Head of caudate nucleus (tissue), 42 donors: Measurements from ENCODE around the gene TPK1.

ENCODE experiments used
- DNase-seq, 42 donors: peaks; one replicate each; pipeline versions ENCODE4 v3.0.0 to v3.0.0-alpha.2; 2020 to 2021; ENCODE audit warnings: mixed read lengths in 7 of 42
- intact Hi-C: fragments of 100-400 bp; cut with DNase I; formaldehyde crosslinking; loops from one replicate; pipeline ENCODE4 v1.15.0; 2022

TPK1 gene

DNA sequence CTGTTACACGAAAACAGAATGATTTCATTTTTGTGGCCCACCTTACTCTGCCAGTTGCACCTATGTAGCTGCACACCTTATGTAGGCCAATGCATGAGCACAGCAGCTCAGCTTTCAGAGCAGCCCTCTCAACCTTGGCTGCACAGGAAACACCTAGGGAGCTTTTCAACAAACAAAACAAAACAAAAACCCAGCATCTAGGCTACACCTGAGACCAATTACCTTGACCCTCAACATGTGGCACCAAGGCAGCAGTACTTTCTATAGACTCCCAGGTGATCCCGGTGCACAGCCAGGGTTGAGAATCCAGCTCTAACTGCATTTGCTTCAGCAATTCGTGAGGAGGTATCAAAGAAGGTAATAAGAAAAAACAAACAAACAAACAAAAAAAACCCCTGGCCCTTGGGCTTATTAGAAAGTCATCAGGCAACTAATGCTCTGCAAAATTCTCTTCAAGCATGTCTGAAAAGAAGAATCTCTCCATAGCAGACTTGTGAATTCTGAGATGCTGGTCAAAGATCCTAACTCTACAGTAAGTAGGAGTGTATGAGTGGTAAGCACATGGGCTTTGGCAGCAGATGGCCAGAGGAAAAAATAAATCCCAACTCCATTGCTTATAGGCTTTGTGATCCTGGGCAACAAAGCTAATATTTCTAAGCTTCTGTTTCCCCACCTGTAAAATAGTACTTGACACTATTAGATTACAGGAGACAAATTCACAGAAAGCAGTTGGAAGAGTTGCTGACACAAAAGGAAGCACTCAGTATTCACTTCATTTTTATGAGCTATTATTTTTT lies 318.9 kb downstream of the TPK1 start:
- intact Hi-C loops = no loop called here
- DNase-seq = no peak

DNA sequence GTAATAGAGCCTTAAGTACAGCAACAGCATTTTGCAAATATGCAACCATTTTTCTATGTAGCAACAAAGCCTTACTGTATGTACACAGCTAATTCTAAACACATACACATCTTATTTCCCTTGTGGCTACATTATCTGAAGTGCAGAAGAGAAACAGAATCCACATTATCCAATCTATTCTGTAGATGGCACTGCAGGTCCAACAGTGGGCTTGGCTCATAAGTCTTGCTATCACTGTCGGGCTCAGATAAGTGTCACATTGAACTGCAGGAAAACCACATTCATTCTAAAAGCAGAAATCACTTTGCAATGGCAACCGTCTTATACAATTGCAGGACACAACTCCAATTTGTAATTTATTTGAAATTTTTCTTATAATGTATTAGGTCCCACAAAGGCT lies 322.5 kb downstream of the TPK1 start:
- DNase-seq = peak in 26 of 42 donors; percentile 13 to 83 (median 38)
- intact Hi-C loops = no loop called here

DNA sequence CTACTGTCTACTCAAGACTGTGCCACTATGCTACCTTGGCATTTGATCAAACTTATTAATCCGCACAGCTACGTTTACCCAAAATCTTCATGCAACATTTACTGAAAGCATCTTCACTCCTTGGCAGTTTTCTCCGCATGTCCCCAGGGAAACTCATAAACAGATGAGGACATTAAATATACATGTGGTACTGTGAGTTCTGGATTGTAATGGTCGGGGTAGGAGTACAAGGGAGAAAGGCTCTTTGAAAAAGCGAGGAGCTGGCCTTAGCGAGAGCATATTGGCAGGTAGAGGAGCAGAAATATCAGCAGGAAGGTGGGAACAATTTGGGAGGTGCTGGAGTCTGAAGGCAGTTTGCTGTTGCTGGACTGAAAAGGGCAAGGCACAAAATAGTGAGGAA lies 325.2 kb downstream of the TPK1 start:
- intact Hi-C loops = no loop called here
- DNase-seq = no peak

- intact Hi-C loops = no loop called here
- DNase-seq = peak in 18 of 42 donors; percentile 3 to 67 (median 22)
Observed at GRCh38 chr7:144508702-144509101, 327.2 kb downstream of the TPK1 start.

DNA sequence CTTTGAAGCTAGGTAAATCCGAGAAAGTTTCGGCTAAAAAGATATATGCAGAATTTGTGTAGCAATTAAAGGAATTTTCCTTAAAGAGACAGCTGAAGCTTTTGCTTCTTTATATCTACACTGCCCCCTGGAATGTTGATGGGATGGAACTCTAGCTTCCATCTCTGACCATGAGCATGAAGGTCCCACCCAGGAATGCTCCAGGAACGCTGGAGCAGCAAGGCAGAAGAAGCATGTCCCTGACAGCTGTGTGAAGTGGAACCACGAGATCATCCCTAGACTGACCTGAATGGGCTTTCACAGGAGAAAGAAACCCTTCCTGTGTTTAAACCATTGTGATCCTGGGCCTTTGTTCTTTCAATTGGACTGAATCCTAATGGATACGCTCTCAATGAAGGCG lies 332.6 kb downstream of the TPK1 start:
- intact Hi-C loops = no loop called here
- no peak for DNase-seq

DNA sequence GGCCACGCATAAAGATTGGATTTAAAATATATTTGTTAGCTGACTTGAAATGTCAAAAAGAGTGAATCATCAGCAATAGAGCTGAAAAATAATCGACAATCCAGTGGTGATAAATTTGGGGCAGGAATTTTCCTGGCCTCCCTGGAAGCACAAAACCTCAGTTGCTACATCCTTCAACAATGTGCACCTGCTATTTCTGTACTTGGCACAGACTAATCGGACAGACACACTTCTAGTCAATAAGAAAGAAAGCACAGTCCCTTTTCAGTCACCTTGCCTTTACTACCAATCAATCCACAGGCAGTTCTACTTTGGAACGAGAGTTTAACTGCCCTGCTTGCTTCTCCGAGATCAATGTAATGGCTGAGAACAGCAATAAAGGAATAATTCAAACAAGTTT lies 335.6 kb downstream of the TPK1 start:
- no peak for DNase-seq
- intact Hi-C loops = no loop called here

DNA sequence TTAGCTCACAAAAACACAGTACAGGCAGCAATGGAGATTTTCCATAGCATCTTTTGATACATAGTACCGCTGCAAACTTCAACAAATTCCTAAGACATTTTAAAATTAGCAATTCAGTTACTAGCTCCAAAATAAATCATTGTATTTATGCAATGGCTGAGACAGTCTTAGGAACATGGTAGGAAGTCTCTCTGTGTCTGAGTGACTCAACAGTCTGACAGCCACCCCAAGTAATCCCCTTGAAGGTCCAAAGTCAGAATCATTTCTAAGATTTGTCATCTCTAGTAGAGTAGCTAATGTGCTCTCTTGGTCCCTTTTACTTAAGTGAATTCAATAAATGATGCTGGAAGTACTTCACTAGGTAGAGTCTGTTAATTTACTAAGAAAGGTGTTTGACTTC lies 338.6 kb downstream of the TPK1 start:
- DNase-seq = no peak
- intact Hi-C loops = no loop called here

DNA sequence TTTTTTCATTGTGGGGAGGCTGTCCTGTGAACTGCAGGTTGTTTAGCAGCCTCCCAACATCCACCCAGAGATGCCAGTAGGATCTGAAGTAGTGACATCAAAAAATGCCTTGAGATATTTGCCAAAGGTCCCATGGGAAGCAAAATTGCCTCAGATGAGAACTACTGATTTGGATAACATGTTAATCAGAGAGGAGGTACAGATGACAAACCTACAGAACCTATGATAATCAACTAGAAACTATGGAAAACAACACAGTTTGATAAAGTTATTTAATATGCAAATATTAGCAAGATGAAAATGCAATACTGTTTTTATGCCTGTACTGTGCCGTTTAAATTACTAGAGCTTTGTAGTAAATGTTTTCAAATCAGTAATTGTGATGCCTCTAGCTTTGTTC lies 341.5 kb downstream of the TPK1 start:
- intact Hi-C loops = no loop called here
- DNase-seq = no peak

DNA sequence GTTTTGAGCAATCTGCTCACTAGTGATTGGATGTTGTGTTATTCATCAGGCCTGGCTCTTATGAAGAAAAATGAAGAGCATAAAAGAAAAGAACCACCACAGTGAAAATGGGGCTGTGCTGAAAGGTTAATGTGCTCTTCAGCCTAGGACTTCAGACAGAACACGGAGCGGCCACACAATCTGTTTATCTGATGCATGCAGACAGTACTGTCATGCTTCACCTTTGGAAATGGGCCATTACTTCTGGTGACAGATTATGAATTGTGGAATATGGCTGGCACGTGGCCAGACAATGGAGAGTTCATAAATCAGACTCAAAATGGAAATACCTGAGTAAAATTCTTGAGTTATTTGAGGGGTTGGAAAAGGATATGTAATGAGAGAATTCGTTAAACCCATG lies 346.3 kb downstream of the TPK1 start:
- intact Hi-C loops = no loop called here
- no peak for DNase-seq

- intact Hi-C loops = no loop called here
- no peak for DNase-seq
Observed at GRCh38 chr7:144488977-144489376, 346.9 kb downstream of the TPK1 start.

DNA sequence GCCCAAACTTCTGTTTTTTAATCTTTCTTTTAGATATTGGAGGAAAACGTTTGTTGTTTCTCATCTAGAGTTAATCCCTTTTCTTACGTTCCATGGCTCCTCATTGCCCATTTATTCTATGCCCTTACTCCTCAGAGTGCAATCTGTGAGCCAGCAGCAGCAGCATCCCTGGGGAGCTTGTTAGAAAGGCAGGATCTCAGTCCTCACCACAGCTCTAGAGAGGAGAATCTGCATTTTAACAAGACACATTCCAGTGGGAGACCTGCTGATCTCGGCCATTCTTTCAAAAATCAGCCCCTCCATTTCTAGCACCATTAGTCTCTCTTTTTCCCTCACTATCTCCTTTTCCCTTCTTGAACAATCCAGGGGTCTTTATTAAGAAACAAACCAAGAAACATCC lies 348.0 kb downstream of the TPK1 start:
- intact Hi-C loops = no loop called here
- no peak for DNase-seq

DNA sequence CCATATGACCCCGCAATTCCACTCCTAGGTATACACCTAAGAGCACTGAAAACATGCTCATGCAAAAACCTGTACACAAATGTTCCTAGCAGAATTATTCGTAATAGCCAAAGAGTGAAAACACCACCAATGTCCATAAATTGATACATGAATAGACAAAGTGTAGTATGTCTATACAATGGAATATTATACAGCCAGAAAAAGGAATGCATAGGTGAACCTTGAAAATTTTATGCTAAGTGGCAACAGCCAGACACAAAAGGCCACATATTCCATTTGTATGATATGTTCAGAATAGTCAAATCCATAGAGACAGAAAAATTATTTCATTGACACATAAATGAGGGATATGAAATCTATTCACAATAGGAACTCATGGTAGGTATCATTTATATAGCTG lies 351.4 kb downstream of the TPK1 start:
- no peak for DNase-seq
- intact Hi-C loops = no loop called here

DNA sequence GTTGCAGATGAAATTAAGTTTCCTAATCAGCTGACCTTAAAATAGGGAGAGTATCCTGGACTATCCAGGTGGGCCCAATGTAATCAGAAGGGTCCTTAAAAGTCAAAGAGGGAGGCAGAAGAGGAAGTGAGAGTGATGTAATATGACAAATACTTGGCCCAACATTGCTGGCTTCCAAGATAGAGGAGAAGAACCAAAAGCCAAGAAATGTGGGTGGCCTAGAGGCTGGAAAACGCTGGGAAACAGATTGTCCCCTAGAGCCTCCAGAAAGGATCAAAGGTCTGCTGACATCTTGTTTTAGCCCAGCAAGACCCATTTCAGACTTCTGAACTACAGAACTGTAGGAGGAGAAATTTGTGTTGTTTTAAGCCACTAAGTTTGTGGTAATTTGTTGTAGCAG lies 352.7 kb downstream of the TPK1 start:
- no peak for DNase-seq
- intact Hi-C loops = no loop called here

DNA sequence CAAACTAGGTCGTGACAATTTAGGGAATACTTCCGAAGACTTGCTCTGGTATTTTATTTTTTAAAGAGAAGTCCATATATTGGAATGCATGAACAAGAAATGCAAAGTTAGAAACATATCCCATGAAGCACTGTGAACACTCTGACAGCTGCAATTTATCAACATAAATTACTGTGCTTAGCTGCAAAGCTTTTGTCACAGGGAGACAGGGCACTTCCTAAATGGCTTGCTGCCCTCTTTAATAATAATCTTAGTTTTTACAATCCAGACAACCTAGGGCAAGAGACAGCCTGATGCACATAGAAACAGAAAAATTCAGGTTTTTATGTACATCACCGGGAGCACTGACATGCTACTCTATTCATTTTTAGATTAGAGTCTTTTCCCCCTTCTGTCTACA lies 354.0 kb downstream of the TPK1 start:
- intact Hi-C loops = no loop called here
- no peak for DNase-seq

GRCh38 chr7:144477348-144477747 lies 358.5 kb downstream of the TPK1 start:
- no peak for DNase-seq
- intact Hi-C loops = no loop called here

GRCh38 chr7:144474800-144475615 lies 360.8 kb downstream of the TPK1 start:
- no peak for DNase-seq
- intact Hi-C loops = no loop called here

GRCh38 chr7:144474363-144474762 lies 361.5 kb downstream of the TPK1 start:
- DNase-seq = no peak
- intact Hi-C loops = no loop called here

- intact Hi-C loops = no loop called here
Observed at GRCh38 chr7:144473908-144474307, 361.9 kb downstream of the TPK1 start.

DNA sequence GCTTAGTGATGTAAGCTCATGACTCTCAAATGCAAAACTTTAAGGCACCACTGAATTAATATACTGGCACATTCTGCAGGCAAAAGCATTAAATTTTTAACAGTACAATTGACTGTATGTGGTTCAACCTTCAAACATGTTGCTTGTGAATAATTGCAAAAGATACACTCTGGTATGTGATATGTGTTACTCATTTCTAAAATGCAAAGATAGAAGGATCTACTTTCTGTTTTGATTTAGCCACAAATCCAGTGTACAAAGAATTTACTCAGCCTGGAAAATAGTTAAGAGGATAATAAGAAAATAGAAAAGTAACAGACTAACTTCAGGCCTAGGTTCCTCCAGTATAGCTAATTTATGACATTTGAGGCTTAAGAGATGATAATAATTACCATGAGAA lies 365.8 kb downstream of the TPK1 start:
- DNase-seq = no peak
- intact Hi-C loops = no loop called here

More at GRCh38 chr7:144473908-144474307, 361.9 kb downstream of the TPK1 start:
- no peak for DNase-seq

- no peak for DNase-seq
Observed at GRCh38 chr7:144468990-144469732, 366.7 kb downstream of the TPK1 start.

More at GRCh38 chr7:144468990-144469732, 366.7 kb downstream of the TPK1 start:
- intact Hi-C loops = no loop called here
